Measurements from ENCODE around the gene SH3BP5. TPM values are rescaled to one million over a fixed set of nuclear protein-coding genes. Genes with fewer than 3 reads are reported as not detected.

Gene SH3BP5
- total and polyA plus RNA-seq, 4 donors, result 56.3 to 113 (median 89.2) TPM

GRCh38 chr3:15306979-15307359 is 25.4 kb downstream of the SH3BP5 start:
- peaks cover 11% of the 10 kb centered on the region for H3K4me1 ChIP-seq (ENCODE audit: control insufficient read depth, insufficient read depth, low read length)
- no peaks in the 10 kb centered on the region for H3K27me3 ChIP-seq (ENCODE audit: control insufficient read depth, insufficient read depth, low read length)
- 95% methylated on average over 2 of the region's 5 CpGs for WGBS (ENCODE audit: insufficient coverage)
- H3K4me3 ChIP-seq (ENCODE audit: low read depth, low read length), result no peak overlapping the region
- H3K27ac ChIP-seq (ENCODE audit: low read depth, low read length), result no peak overlapping the region
- H3K36me3 ChIP-seq (ENCODE audit: control insufficient read depth, insufficient read depth, low read length), result peaks cover 13% of the 10 kb centered on the region
- no peaks in the 10 kb centered on the region for H3K9me3 ChIP-seq (ENCODE audit: control insufficient read depth, insufficient read depth, low read length)
- DNase-seq (ENCODE audit: low read depth in 4 of 6, low spot score in 6 of 6), result no peak

GRCh38 chr3:15305359-15305844 is 27.0 kb downstream of the SH3BP5 start:
- Histone ChIP-seq H3K4me3 (ENCODE audit: low read depth, low read length) (no peak overlapping the region), H3K36me3 (ENCODE audit: control insufficient read depth, insufficient read depth, low read length) (peaks cover 10% of the 10 kb centered on the region), H3K27ac (ENCODE audit: low read depth, low read length) (no peak overlapping the region), H3K9me3 (ENCODE audit: control insufficient read depth, insufficient read depth, low read length) (no peaks in the 10 kb centered on the region), H3K4me1 (ENCODE audit: control insufficient read depth, insufficient read depth, low read length) (peaks cover 11% of the 10 kb centered on the region), H3K27me3 (ENCODE audit: control insufficient read depth, insufficient read depth, low read length) (no peaks in the 10 kb centered on the region)
- WGBS (ENCODE audit: insufficient coverage), result 65% methylated on average over 6 of the region's 6 CpGs
- no peak for DNase-seq (ENCODE audit: low read depth in 4 of 6, low spot score in 6 of 6)

GRCh38 chr3:15303728-15304127 is 28.7 kb downstream of the SH3BP5 start:
- Histone ChIP-seq H3K4me3 (ENCODE audit: low read depth, low read length) (no peak overlapping the region), H3K27ac (ENCODE audit: low read depth, low read length) (no peak overlapping the region), H3K9me3 (ENCODE audit: control insufficient read depth, insufficient read depth, low read length) (no peaks in the 10 kb centered on the region), H3K4me1 (ENCODE audit: control insufficient read depth, insufficient read depth, low read length) (peaks cover 11% of the 10 kb centered on the region), H3K27me3 (ENCODE audit: control insufficient read depth, insufficient read depth, low read length) (no peaks in the 10 kb centered on the region), H3K36me3 (ENCODE audit: control insufficient read depth, insufficient read depth, low read length) (peaks cover 10% of the 10 kb centered on the region)
- DNase-seq (ENCODE audit: low read depth in 4 of 6, low spot score in 6 of 6), result no peak
- 92% methylated on average over 10 of the region's 13 CpGs for WGBS (ENCODE audit: insufficient coverage)

GRCh38 chr3:15303216-15303615 is 29.2 kb downstream of the SH3BP5 start:
- no peak for DNase-seq (ENCODE audit: low read depth in 4 of 6, low spot score in 6 of 6)
- Histone ChIP-seq H3K4me3 (ENCODE audit: low read depth, low read length) (no peak overlapping the region), H3K27ac (ENCODE audit: low read depth, low read length) (no peak overlapping the region), H3K27me3 (ENCODE audit: control insufficient read depth, insufficient read depth, low read length) (no peaks in the 10 kb centered on the region), H3K9me3 (ENCODE audit: control insufficient read depth, insufficient read depth, low read length) (no peaks in the 10 kb centered on the region), H3K36me3 (ENCODE audit: control insufficient read depth, insufficient read depth, low read length) (peaks cover 10% of the 10 kb centered on the region), H3K4me1 (ENCODE audit: control insufficient read depth, insufficient read depth, low read length) (peaks cover 7% of the 10 kb centered on the region)
- WGBS (ENCODE audit: insufficient coverage), result 85% methylated on average over 8 of the region's 8 CpGs

DNA sequence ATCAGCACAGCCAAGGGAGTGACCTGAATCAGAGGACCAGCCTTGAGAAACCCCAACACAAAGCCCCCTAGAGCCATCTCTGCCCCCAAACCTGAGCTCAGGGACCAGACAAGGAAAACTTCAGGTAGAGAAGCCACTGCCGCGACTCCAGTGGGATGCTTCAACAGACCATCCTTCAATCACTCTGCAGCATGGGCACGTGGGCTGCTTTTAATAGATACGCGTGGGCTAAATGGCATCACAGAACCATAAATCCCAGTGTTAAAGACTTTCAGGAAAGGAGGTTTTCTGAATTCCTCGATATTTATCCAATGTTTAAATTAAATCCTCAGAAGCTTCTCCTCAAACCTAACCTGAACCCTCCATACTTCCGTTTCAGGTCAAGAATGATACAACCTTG is 30.6 kb downstream of the SH3BP5 start:
- H3K36me3 ChIP-seq (ENCODE audit: control insufficient read depth, insufficient read depth, low read length), result peaks cover 10% of the 10 kb centered on the region
- DNase-seq (ENCODE audit: low read depth in 4 of 6, low spot score in 6 of 6), result no peak
- no peak overlapping the region for H3K4me3 ChIP-seq (ENCODE audit: low read depth, low read length)
- 93% methylated on average over 3 of the region's 7 CpGs for WGBS (ENCODE audit: insufficient coverage)
- H3K4me1 ChIP-seq (ENCODE audit: control insufficient read depth, insufficient read depth, low read length), result no peaks in the 10 kb centered on the region
- no peak overlapping the region for H3K27ac ChIP-seq (ENCODE audit: low read depth, low read length)
- no peaks in the 10 kb centered on the region for H3K9me3 ChIP-seq (ENCODE audit: control insufficient read depth, insufficient read depth, low read length)
- no peaks in the 10 kb centered on the region for H3K27me3 ChIP-seq (ENCODE audit: control insufficient read depth, insufficient read depth, low read length)

- H3K4me1 ChIP-seq (ENCODE audit: control insufficient read depth, insufficient read depth, low read length), result no peaks in the 10 kb centered on the region
- no peak overlapping the region for H3K4me3 ChIP-seq (ENCODE audit: low read depth, low read length)
- H3K9me3 ChIP-seq (ENCODE audit: control insufficient read depth, insufficient read depth, low read length), result no peaks in the 10 kb centered on the region
- WGBS (ENCODE audit: insufficient coverage), result no CpG with 5 or more reads among the region's 8 CpGs
- peaks cover 10% of the 10 kb centered on the region for H3K36me3 ChIP-seq (ENCODE audit: control insufficient read depth, insufficient read depth, low read length)
- no peak overlapping the region for H3K27ac ChIP-seq (ENCODE audit: low read depth, low read length)
- no peak for DNase-seq (ENCODE audit: low read depth in 4 of 6, low spot score in 6 of 6)
- H3K27me3 ChIP-seq (ENCODE audit: control insufficient read depth, insufficient read depth, low read length), result no peaks in the 10 kb centered on the region
These were observed 31.9 kb downstream of the SH3BP5 start for GRCh38 chr3:15300323-15301078.

- no peaks in the 10 kb centered on the region for H3K27me3 ChIP-seq (ENCODE audit: control insufficient read depth, insufficient read depth, low read length)
- H3K9me3 ChIP-seq (ENCODE audit: control insufficient read depth, insufficient read depth, low read length), result no peaks in the 10 kb centered on the region
- no peak overlapping the region for H3K4me3 ChIP-seq (ENCODE audit: low read depth, low read length)
- no peak overlapping the region for H3K27ac ChIP-seq (ENCODE audit: low read depth, low read length)
- 90% methylated on average over 2 of the region's 3 CpGs for WGBS (ENCODE audit: insufficient coverage)
- DNase-seq (ENCODE audit: low read depth in 4 of 6, low spot score in 6 of 6), result peak in 2 of 6 donors; percentile 15 to 88
- H3K4me1 ChIP-seq (ENCODE audit: control insufficient read depth, insufficient read depth, low read length), result no peaks in the 10 kb centered on the region
- H3K36me3 ChIP-seq (ENCODE audit: control insufficient read depth, insufficient read depth, low read length), result peaks cover 10% of the 10 kb centered on the region
These were observed 33.4 kb downstream of the SH3BP5 start for GRCh38 chr3:15299036-15299435.

DNA sequence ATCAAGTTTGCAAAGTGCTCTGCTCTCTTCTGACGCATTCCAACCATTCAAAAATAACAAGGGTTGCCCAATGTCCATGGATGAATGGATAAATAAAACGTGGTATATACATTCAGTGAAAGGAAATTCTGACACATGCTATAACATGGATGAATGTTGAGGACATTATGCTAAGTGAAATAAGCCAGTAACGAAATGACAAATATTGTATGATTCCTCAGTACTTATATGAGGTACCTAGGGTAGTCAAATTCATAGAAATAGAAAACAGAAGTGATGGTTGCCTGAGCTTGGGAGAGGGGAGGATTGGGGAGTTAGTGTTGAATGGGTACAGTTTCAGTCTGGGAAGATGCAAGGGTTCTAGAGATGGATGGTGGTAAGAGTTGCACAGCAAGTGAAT is 33.9 kb downstream of the SH3BP5 start:
- no peaks in the 10 kb centered on the region for H3K9me3 ChIP-seq (ENCODE audit: control insufficient read depth, insufficient read depth, low read length)
- H3K4me1 ChIP-seq (ENCODE audit: control insufficient read depth, insufficient read depth, low read length), result no peaks in the 10 kb centered on the region
- no peaks in the 10 kb centered on the region for H3K27me3 ChIP-seq (ENCODE audit: control insufficient read depth, insufficient read depth, low read length)
- peaks cover 7% of the 10 kb centered on the region for H3K36me3 ChIP-seq (ENCODE audit: control insufficient read depth, insufficient read depth, low read length)
- no peak overlapping the region for H3K4me3 ChIP-seq (ENCODE audit: low read depth, low read length)
- WGBS (ENCODE audit: insufficient coverage), result 56% methylated on average over 1 of the region's 3 CpGs
- DNase-seq (ENCODE audit: low read depth in 4 of 6, low spot score in 6 of 6), result no peak
- H3K27ac ChIP-seq (ENCODE audit: low read depth, low read length), result no peak overlapping the region

GRCh38 chr3:15297608-15298350 is 34.6 kb downstream of the SH3BP5 start:
- peaks cover 2% of the 10 kb centered on the region for H3K36me3 ChIP-seq (ENCODE audit: control insufficient read depth, insufficient read depth, low read length)
- no peaks in the 10 kb centered on the region for H3K27me3 ChIP-seq (ENCODE audit: control insufficient read depth, insufficient read depth, low read length)
- WGBS (ENCODE audit: insufficient coverage), result 75% methylated on average over 3 of the region's 4 CpGs
- H3K4me1 ChIP-seq (ENCODE audit: control insufficient read depth, insufficient read depth, low read length), result peaks cover 5% of the 10 kb centered on the region
- no peaks in the 10 kb centered on the region for H3K9me3 ChIP-seq (ENCODE audit: control insufficient read depth, insufficient read depth, low read length)
- no peak overlapping the region for H3K27ac ChIP-seq (ENCODE audit: low read depth, low read length)
- H3K4me3 ChIP-seq (ENCODE audit: low read depth, low read length), result no peak overlapping the region
- no peak for DNase-seq (ENCODE audit: low read depth in 4 of 6, low spot score in 6 of 6)
